ENCODE data around the gene USF1. TPM values are rescaled to one million over a fixed set of nuclear protein-coding genes. Genes with fewer than 3 reads are reported as not detected.

The USF1 gene
- total and polyA plus RNA-seq, 9 of the 15 experiments (the other 6 are each of a cell fraction or from before 2014, with no cell fraction given): 7.4 to 60.2 (median 54.2) TPM

- 0 out of 2 replicates have a peak, but pooled peaks have one; percentile 40 for TF ChIP-seq CBX5 (IDR thresholded peaks at IDR 0.05; ENCODE audit: borderline replicate concordance, low read depth)
- TF ChIP-seq, protein P1, sequence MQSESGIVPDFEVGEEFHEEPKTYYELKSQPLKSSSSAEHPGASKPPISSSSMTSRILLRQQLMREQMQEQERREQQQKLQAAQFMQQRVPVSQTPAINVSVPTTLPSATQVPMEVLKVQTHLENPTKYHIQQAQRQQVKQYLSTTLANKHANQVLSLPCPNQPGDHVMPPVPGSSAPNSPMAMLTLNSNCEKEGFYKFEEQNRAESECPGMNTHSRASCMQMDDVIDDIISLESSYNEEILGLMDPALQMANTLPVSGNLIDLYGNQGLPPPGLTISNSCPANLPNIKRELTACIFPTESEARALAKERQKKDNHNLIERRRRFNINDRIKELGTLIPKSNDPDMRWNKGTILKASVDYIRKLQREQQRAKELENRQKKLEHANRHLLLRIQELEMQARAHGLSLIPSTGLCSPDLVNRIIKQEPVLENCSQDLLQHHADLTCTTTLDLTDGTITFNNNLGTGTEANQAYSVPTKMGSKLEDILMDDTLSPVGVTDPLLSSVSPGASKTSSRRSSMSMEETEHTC (IDR thresholded peaks at IDR 0.05): peak; percentile 29; the same call in 1 of the 2 replicates
- no peak for TF ChIP-seq ZC3H11A (IDR thresholded peaks at IDR 0.05; ENCODE audit: low read depth, low read length)
- TF ChIP-seq, protein P2, sequence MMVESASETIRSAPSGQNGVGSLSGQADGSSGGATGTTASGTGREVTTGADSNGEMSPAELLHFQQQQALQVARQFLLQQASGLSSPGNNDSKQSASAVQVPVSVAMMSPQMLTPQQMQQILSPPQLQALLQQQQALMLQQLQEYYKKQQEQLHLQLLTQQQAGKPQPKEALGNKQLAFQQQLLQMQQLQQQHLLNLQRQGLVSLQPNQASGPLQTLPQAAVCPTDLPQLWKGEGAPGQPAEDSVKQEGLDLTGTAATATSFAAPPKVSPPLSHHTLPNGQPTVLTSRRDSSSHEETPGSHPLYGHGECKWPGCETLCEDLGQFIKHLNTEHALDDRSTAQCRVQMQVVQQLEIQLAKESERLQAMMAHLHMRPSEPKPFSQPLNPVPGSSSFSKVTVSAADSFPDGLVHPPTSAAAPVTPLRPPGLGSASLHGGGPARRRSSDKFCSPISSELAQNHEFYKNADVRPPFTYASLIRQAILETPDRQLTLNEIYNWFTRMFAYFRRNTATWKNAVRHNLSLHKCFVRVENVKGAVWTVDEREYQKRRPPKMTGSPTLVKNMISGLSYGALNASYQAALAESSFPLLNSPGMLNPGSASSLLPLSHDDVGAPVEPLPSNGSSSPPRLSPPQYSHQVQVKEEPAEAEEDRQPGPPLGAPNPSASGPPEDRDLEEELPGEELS (CRISPR knock-in tag; IDR thresholded peaks at IDR 0.05; ENCODE audit: borderline replicate concordance): no peak
- 0 out of 2 replicates have a peak, but pooled peaks have one; percentile 14 for TF ChIP-seq CHAMP1 (IDR thresholded peaks at IDR 0.05)
- TF ChIP-seq, protein P3, sequence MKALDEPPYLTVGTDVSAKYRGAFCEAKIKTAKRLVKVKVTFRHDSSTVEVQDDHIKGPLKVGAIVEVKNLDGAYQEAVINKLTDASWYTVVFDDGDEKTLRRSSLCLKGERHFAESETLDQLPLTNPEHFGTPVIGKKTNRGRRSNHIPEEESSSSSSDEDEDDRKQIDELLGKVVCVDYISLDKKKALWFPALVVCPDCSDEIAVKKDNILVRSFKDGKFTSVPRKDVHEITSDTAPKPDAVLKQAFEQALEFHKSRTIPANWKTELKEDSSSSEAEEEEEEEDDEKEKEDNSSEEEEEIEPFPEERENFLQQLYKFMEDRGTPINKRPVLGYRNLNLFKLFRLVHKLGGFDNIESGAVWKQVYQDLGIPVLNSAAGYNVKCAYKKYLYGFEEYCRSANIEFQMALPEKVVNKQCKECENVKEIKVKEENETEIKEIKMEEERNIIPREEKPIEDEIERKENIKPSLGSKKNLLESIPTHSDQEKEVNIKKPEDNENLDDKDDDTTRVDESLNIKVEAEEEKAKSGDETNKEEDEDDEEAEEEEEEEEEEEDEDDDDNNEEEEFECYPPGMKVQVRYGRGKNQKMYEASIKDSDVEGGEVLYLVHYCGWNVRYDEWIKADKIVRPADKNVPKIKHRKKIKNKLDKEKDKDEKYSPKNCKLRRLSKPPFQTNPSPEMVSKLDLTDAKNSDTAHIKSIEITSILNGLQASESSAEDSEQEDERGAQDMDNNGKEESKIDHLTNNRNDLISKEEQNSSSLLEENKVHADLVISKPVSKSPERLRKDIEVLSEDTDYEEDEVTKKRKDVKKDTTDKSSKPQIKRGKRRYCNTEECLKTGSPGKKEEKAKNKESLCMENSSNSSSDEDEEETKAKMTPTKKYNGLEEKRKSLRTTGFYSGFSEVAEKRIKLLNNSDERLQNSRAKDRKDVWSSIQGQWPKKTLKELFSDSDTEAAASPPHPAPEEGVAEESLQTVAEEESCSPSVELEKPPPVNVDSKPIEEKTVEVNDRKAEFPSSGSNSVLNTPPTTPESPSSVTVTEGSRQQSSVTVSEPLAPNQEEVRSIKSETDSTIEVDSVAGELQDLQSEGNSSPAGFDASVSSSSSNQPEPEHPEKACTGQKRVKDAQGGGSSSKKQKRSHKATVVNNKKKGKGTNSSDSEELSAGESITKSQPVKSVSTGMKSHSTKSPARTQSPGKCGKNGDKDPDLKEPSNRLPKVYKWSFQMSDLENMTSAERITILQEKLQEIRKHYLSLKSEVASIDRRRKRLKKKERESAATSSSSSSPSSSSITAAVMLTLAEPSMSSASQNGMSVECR (CRISPR knock-in tag; IDR thresholded peaks at IDR 0.05): peak; percentile 96
- peak; percentile 78 for TF ChIP-seq ZBTB2 (IDR thresholded peaks at IDR 0.05)
- no peak for TF ChIP-seq ZFP36 (IDR thresholded peaks at IDR 0.05; ENCODE audit: low read depth, low read length, partially characterized antibody)
- TF ChIP-seq MTA3 (IDR thresholded peaks at IDR 0.05; ENCODE audit: borderline replicate concordance): peak; percentile 80
- peak; percentile 38; the same call in 1 of the 2 replicates for TF ChIP-seq NFRKB (IDR thresholded peaks at IDR 0.05; ENCODE audit: low read depth)
- peak; percentile 84 to 87 for TF ChIP-seq TBL1XR1 (IDR thresholded peaks at IDR 0.05; ENCODE audit: low read length in 2 of 2)
- TF ChIP-seq MECOM (CRISPR knock-in tag; IDR thresholded peaks at IDR 0.05): peak; percentile 24; the same call in 1 of the 2 replicates
- peak; percentile 74 for TF ChIP-seq SMARCA4 (IDR thresholded peaks at IDR 0.05)
- peak; percentile 84 for TF ChIP-seq ESRRA (IDR thresholded peaks at IDR 0.05; ENCODE audit: borderline replicate concordance, low read depth)
- TF ChIP-seq MYC (IDR thresholded peaks at IDR 0.05; ENCODE audit: low read depth, low read length): peak; percentile 55; the same call in 1 of the 2 replicates
- no peak for TF ChIP-seq MYC (CRISPR knock-in tag; IDR thresholded peaks at IDR 0.05; ENCODE audit: borderline replicate concordance, low read depth)
These were observed 25.1 kb downstream of the USF1 start, which contains the start of gene F11R (continued) for GRCh38 chr1:161020509-161021164.
